Left lung (tissue), 10 donors: Measurements from ENCODE around the gene HAL. TPM values are rescaled to one million over a fixed set of nuclear protein-coding genes. Genes with fewer than 3 reads are reported as not detected.
A peak's percentile ranks its signal among the peaks of the same experiment; 100 is the strongest.

Experiments
- ATAC-seq: fragments of 200-7000 bp; cut with Tn5 transposase; one replicate; pipeline ENCODE4 v1.9.1; 2020; ENCODE audit warnings: moderate library complexity
- DNase-seq, 4 donors: peaks; one replicate each; pipeline ENCODE4 v3.0.0-alpha.2; 2013 to 2020
- H3K27ac ChIP-seq, 2 donors: fragments of 200-600 bp; sonication (generic) in 1 of 2; one replicate each; pipeline versions ENCODE4 v1.5.0 to v1.8.0; 2020 to 2021
- H3K27me3 ChIP-seq, 2 donors: fragments of 200-600 bp; sonication (generic) in 1 of 2; one replicate each; pipeline versions ENCODE4 v1.5.0 to v1.8.0; 2020 to 2021
- H3K36me3 ChIP-seq, 2 donors: fragments of 200-600 bp; sonication (generic) in 1 of 2; one replicate each; pipeline versions ENCODE4 v1.5.0 to v1.8.0; 2020 to 2021
- H3K4me1 ChIP-seq, 2 donors: fragments of 200-600 bp; one replicate each; pipeline ENCODE4 v1.8.0; 2021
- H3K4me3 ChIP-seq, 2 donors: fragments of 200-600 bp; sonication (generic) in 1 of 2; one replicate each; pipeline versions ENCODE4 v1.5.0 to v1.8.0; 2020 to 2021; ENCODE audit warnings: mild to moderate bottlenecking in 1 of 2
- H3K9me3 ChIP-seq, 2 donors: fragments of 200-600 bp; sonication (generic) in 1 of 2; one replicate each; pipeline versions ENCODE4 v1.5.0 to v1.8.0; 2020 to 2021
- intact Hi-C, 2 donors: fragments of 100-400 bp; cut with DNase I; formaldehyde crosslinking; loops; one replicate each; pipeline versions ENCODE4 v1.11.2 to v1.14.2; 2022
- polyA plus RNA-seq, 6 donors: library from polyadenylated mRNA; unstranded; fragments of 120-200 nt; gene quantifications; one replicate each; pipeline ENCODE4 v1.2.1, GENCODE V29; 2013; ENCODE audit not compliant: insufficient read length in 6 of 6
- total RNA-seq, 2 donors: library from RNA; stranded (reverse); fragmentation: NEBNext Ultra II Directional; extraction: Animal tissue kit (Norgen Biotek cat#: 25700); gene quantifications; one replicate each; pipeline ENCODE4 v1.2.1, GENCODE V29; 2021
- TF ChIP-seq, protein P1 (sequence below), 2 donors: fragments of 200-600 bp; sonication (generic) in 1 of 2; IDR thresholded peaks; one replicate each; pipeline versions ENCODE4 v1.5.0 to v1.8.0; 2021; ENCODE audit warnings: antibody characterized with exemption in 2 of 2
- donor health status: DM: no; HTN: yes; CAD: no.
- donor health status: DM: no; HTN: no; CAD: no.

Gene HAL
- total and polyA plus RNA-seq, 8 donors = 0.64 to 7.1 (median 1.1) TPM

DNA sequence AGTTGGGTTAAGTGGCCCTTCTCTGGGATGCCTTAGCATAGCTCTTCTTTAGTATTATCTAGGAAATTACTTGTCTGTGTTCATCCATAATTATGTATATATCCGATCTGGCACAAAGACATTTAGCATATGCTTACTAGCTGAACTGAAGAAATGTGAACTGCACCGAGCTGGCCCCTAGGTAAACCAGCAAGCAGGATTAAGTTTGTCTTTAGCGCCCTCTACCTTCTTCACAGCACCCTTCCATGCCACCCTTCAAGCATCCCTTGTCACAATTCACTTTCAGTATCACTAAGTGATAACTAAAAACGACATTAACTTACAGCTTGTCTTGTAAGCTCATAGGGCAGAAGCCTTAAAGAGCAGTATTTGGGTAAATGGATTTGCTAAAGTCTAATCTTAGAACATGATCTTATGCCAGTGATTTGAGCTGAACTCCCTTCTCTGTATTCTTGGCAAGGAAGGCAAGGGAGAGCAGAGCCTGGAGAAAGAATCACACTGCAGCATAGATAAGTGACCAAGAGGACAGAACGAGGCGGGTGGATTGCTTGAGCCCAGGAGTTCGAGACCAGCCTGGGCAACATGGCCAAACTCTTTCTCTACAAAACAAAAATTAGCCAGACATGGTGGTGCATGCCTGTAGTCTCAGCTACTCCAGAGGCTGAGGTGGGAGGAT lies 2.6 kb upstream of the HAL start:
- H3K27ac ChIP-seq = peak overlapping the region in 1 of 2 donors; percentile 89
- H3K4me1 ChIP-seq = peaks cover 0 to 43% of the 10 kb centered on the region in 2 donors
- H3K27me3 ChIP-seq = no peaks in the 10 kb centered on the region
- TF ChIP-seq, protein P1, sequence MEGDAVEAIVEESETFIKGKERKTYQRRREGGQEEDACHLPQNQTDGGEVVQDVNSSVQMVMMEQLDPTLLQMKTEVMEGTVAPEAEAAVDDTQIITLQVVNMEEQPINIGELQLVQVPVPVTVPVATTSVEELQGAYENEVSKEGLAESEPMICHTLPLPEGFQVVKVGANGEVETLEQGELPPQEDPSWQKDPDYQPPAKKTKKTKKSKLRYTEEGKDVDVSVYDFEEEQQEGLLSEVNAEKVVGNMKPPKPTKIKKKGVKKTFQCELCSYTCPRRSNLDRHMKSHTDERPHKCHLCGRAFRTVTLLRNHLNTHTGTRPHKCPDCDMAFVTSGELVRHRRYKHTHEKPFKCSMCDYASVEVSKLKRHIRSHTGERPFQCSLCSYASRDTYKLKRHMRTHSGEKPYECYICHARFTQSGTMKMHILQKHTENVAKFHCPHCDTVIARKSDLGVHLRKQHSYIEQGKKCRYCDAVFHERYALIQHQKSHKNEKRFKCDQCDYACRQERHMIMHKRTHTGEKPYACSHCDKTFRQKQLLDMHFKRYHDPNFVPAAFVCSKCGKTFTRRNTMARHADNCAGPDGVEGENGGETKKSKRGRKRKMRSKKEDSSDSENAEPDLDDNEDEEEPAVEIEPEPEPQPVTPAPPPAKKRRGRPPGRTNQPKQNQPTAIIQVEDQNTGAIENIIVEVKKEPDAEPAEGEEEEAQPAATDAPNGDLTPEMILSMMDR (IDR thresholded peaks at IDR 0.05) = peak; percentile 63 to 69
- ATAC-seq (peak; percentile 92), DNase-seq (peak in 1 of 4 donors; percentile 62)
- peaks cover 0 to 42% of the 10 kb centered on the region in 2 donors for H3K36me3 ChIP-seq
- no peak overlapping the region for H3K4me3 ChIP-seq
- no peaks in the 10 kb centered on the region for H3K9me3 ChIP-seq
- intact Hi-C loops = loop anchor here in 1 of 2 donors (10.0 kb wide), 1 partner anchor 84 kb away; no protein-coding TSS in a partner anchor

DNA sequence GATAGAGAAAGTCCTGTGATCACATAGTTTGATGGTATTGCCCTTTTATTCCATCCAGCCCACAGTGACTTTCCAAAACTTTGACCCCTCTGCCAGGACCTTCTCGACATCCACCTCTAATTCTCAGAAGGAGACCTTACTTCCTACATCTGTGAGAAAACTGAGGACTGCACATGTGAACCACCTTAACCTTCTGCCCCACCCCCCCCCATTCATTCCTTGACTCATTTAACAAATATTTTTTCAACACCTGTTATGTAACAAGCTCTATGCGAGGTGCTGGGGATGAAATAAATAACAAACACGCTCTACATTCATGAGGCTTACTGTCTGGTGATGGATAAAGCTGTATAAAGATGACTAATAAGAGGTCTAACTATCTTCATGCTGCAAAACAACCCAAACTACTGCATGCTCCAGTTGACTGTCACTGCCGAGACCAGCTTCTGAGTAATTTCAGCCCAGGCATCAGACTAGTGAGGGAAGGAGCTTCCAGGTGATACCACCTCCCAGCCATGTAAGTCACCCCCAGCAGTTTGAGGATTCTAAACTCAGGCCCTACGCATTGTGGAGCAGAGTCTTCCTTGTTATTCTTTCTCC lies 1.9 kb upstream of the HAL start:
- peak; percentile 38 for ATAC-seq
- H3K4me3 ChIP-seq = no peak overlapping the region
- TF ChIP-seq, protein P1 (IDR thresholded peaks at IDR 0.05) = no peak
- H3K27me3 ChIP-seq = no peaks in the 10 kb centered on the region
- no peaks in the 10 kb centered on the region for H3K9me3 ChIP-seq
- intact Hi-C loops = loop anchor here in 1 of 2 donors (10.0 kb wide), 1 partner anchor 83 kb away; no protein-coding TSS in a partner anchor
- H3K36me3 ChIP-seq = peaks cover 0 to 39% of the 10 kb centered on the region in 2 donors
- DNase-seq = no peak
- peak overlapping the region in 1 of 2 donors; percentile 89 for H3K27ac ChIP-seq
- peaks cover 0 to 43% of the 10 kb centered on the region in 2 donors for H3K4me1 ChIP-seq

DNA sequence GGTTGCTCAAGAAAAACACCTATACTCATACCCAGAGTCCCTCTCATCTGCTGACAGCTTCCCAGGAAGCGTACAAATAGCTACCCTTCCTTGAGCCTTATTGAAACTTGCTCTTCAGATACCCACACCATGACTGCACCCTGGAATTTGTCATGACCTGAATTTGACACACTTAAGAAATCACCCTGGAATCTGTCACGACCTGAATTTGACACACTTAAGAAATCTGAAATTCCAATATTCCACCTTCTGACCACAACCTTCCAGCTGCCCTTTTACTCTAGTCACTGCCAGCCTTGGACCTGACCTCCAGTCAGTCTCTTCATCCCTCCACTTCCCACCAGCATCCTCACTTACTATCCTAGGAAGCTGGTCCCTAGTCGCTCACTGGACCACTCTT lies 1.1 kb upstream of the HAL start:
- Histone ChIP-seq H3K36me3 (peaks cover 0 to 39% of the 10 kb centered on the region in 2 donors), H3K27me3 (no peaks in the 10 kb centered on the region), H3K4me1 (peaks cover 0 to 43% of the 10 kb centered on the region in 2 donors), H3K4me3 (no peak overlapping the region), H3K9me3 (no peaks in the 10 kb centered on the region), H3K27ac (peak overlapping the region in 1 of 2 donors; percentile 89)
- DNase-seq (no peak), ATAC-seq (no peak)
- intact Hi-C loops = loop anchor here in 1 of 2 donors (10.0 kb wide), 1 partner anchor 82 kb away; no protein-coding TSS in a partner anchor
- TF ChIP-seq, protein P1 (IDR thresholded peaks at IDR 0.05) = no peak

DNA sequence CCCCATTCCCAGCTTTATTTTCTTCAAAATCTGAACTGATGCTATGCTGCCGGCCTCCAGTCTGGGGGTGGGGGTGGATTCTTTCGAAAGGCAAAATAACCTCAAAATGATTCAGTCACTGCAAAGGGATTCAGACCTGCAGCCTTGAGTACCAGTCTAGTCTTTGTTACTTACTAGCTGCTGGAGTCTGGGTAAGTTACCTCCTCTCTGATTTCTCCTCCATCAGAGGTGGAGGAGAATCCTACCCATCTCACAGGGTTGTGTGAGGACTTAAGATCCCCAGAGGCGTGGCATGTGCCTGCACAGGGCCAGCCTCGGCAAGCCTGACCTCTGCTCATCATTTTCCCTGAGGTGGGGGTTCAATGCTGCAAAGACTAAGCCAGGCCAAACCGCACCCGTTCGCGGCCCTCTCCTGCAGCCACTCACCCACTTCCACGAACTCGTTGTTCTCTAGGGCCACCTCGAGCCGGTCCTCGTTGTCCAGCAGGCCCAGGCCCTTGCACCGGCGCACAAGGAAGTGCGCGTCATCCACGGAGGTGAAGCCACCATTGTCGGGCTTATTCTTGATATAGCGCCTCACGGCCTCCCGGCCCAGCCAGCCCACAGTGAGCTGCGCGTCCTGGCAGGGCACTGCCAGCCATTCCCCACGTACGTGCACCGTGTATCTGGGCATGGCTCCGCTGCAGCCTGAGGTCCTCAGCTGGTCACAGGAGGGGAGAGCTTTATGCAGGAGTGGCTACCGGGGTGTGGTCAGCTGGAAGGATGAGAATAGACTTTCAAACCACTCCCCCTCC lies 709 bp downstream of the HAL start:
- no peaks in the 10 kb centered on the region for H3K27me3 ChIP-seq
- ATAC-seq (peak; percentile 14), DNase-seq (peak in 2 of 4 donors; percentile 37 to 85)
- H3K4me1 ChIP-seq = peaks cover 0 to 43% of the 10 kb centered on the region in 2 donors
- TF ChIP-seq, protein P1 (IDR thresholded peaks at IDR 0.05) = no peak
- H3K27ac ChIP-seq = peak overlapping the region; percentile 27 to 89
- H3K9me3 ChIP-seq = no peaks in the 10 kb centered on the region
- intact Hi-C loops = loop anchor here in 1 of 2 donors (10.0 kb wide), 1 partner anchor 81 kb away; no protein-coding TSS in a partner anchor
- peaks cover 0 to 34% of the 10 kb centered on the region in 2 donors for H3K36me3 ChIP-seq
- peak overlapping the region in 1 of 2 donors; percentile 24 for H3K4me3 ChIP-seq
